ENCODE data around the gene S100B. TPM values are rescaled to one million over a fixed set of nuclear protein-coding genes. Genes with fewer than 3 reads are reported as not detected.
A peak's percentile ranks its signal among the peaks of the same experiment; 100 is the strongest.

Gene S100B
- total RNA-seq, 4 donors from 2014 or later = 1.8 to 9.1 (median 3.4) TPM; not detected in 1

DNA sequence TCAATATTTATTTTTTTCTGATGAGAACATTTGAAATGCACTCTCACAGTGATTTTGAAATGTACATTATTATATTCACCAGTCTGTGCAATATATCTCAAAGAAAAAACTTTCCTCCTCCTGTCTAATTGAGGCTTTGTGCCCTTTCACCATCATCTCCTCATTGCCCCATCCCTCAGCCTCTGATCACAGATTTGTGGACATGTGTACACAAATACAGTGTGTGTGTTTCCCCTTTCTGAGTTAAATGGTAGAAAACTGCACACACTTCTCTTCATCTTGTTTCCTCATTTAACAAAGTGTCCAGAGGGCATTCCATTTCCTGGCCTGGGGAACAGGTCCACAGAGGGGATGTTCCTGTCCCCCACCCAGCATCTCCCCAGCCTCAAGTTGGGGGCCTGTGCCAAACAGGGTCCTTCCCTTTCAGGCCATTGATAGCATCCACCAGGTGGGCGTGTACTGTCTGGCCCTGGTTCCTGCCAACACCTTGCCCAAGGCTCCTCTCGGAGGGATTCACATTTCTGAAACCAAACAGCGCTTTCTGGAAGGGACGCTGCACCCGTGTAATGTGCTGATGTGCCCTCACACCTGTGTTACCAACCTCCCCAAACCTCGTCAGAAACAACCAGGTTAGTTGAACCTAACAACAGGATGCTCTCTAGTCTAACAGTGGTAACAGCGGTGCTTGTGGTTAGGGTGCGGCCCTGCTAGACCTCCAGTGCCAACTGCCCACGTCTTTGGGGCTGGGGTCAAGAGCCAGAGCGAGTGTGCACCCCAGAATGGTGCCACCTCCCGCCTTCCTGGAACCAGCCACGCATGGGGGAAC lies 54.6 kb downstream of the S100B start:
- DNase-seq = peak in 1 of 3 donors; percentile 62
- TF ChIP-seq POLR2A (IDR thresholded peaks at IDR 0.05) = no peak
- TF ChIP-seq, protein P1, sequence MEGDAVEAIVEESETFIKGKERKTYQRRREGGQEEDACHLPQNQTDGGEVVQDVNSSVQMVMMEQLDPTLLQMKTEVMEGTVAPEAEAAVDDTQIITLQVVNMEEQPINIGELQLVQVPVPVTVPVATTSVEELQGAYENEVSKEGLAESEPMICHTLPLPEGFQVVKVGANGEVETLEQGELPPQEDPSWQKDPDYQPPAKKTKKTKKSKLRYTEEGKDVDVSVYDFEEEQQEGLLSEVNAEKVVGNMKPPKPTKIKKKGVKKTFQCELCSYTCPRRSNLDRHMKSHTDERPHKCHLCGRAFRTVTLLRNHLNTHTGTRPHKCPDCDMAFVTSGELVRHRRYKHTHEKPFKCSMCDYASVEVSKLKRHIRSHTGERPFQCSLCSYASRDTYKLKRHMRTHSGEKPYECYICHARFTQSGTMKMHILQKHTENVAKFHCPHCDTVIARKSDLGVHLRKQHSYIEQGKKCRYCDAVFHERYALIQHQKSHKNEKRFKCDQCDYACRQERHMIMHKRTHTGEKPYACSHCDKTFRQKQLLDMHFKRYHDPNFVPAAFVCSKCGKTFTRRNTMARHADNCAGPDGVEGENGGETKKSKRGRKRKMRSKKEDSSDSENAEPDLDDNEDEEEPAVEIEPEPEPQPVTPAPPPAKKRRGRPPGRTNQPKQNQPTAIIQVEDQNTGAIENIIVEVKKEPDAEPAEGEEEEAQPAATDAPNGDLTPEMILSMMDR (IDR thresholded peaks at IDR 0.05) = no peak
- Histone ChIP-seq H3K4me1 (no peaks in the 10 kb centered on the region), H3K27me3 (no peaks in the 10 kb centered on the region), H3K27ac (peak overlapping the region in 3 of 4 donors; percentile 9 to 34 (median 33)), H3K9me3 (no peaks in the 10 kb centered on the region), H3K4me3 (no peak overlapping the region), H3K36me3 (peaks cover 0 to 70% (median 0%) of the 10 kb centered on the region in 3 donors)

- TF ChIP-seq, protein P1 (IDR thresholded peaks at IDR 0.05) = no peak
- no peak for TF ChIP-seq POLR2A (IDR thresholded peaks at IDR 0.05)
- H3K36me3 ChIP-seq = peaks cover 0 to 70% (median 0%) of the 10 kb centered on the region in 3 donors
- no peak overlapping the region for H3K4me3 ChIP-seq
- H3K27me3 ChIP-seq = no peaks in the 10 kb centered on the region
- H3K4me1 ChIP-seq = no peaks in the 10 kb centered on the region
- no peaks in the 10 kb centered on the region for H3K9me3 ChIP-seq
- no peak for DNase-seq
- H3K27ac ChIP-seq = no peak overlapping the region
These were observed 55.2 kb downstream of the S100B start for GRCh38 chr21:46549650-46550049.

Other genes with a start within 250 kb of the S100B start
- gene DIP2A, start 146.2 kb downstream of the S100B start, total RNA-seq = 100 to 1,000 TPM in 1 of 4 donors, 10 to 100 TPM in 3; 69.9 to 108 (median 85.3) TPM
- gene PRMT2, start 30.6 kb upstream of the S100B start, total RNA-seq = 100 to 1,000 TPM in 2 of 4 donors, 10 to 100 TPM in 2; 59.9 to 210 (median 95.0) TPM

Measured in Peyer's patch (tissue), 4 donors.